GM18870 (cell line): ENCODE results near the gene TUFT1.

Experiments used
- ATAC-seq: cut with Tn5 transposase; IDR thresholded peaks from one replicate; pipeline ENCODE4 v1.9.1; 2021; ENCODE audit warnings: moderate library complexity; ENCODE audit not compliant: unreplicated experiment

Gene TUFT1

DNA sequence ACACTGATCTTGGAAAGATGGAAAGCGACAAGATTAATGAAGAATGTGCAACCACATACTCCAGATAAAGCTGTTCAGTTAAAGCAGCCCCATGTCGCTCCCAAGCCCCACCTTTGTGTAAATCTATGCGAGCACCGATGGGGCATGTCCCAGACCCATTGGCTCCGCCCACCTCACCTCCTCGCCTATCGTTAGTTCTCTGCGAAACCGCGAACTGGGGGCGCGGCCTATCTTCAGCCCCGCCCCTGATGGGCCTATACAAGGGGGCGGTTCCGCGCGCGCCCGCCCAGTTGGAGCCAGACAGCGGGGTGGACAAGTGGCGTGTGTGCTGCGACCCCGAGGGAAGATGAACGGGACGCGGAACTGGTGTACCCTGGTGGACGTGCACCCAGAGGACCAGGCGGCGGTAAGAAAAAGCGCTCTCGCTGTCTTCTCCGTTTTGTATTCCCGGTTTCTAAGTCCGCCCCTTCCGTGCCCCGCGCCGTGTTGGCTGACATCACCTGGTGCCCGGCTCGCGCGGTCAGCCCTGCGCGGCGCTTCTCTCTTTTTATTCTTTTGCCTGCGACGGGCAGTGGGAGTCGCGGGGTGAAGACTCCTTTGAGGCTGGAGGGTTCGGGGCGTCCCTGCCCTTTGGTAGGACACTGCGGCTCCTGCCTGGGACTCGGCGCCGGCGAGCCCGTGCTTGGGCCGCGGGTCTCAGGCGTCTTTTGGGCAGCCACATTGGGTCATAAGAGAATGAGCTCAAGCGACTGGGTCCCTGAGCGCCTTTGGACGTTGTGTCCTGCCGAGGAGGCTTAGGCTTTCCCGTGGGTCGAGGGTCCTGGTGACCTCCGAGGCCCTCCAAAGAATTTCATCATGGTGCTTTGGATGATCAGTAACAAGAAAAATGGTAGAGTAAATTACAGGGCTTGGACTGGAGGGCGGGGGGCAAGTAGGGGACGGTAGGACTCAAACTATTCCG, at the start of gene TUFT1:
TUFT1 (plus strand) TSS at position 289 of the 961 bp plus-strand sequence; CDS start at position 347, 58 bp downstream.
- ATAC-seq, result peak; percentile 78

- no peak for ATAC-seq
Measured at GRCh38 chr1:151491641-151492040, 48.5 kb upstream of the TUFT1 start.

DNA sequence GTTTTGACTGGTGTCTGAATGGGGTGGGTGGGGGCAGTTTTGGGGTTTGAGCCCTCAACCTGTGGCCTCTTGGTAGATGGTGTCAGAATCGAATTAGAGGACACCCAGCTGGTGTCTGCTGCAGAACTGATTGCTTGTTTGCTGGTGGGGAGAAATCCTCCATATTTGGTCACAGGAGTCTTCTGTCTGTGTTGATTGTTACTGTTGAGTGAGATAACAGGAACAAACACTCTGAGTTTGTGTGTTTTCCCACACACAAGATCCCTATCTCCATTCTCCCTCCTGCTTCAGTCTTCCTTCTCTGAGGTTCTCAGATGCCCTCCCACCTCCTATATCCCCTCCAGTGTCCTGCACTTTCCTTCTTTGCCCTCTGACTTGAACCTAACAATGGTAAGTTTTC, 48.0 kb upstream of the TUFT1 start:
- ATAC-seq, result no peak

- ATAC-seq, result no peak
Measured at GRCh38 chr1:151493042-151493441, 47.1 kb upstream of the TUFT1 start.

GRCh38 chr1:151494741-151495281, 45.3 kb upstream of the TUFT1 start:
- ATAC-seq, result no peak

GRCh38 chr1:151495316-151495715, 44.8 kb upstream of the TUFT1 start:
- ATAC-seq, result no peak

GRCh38 chr1:151499365-151499764, 40.7 kb upstream of the TUFT1 start:
- no peak for ATAC-seq

- no peak for ATAC-seq
Measured at GRCh38 chr1:151499930-151500329, 40.2 kb upstream of the TUFT1 start.

DNA sequence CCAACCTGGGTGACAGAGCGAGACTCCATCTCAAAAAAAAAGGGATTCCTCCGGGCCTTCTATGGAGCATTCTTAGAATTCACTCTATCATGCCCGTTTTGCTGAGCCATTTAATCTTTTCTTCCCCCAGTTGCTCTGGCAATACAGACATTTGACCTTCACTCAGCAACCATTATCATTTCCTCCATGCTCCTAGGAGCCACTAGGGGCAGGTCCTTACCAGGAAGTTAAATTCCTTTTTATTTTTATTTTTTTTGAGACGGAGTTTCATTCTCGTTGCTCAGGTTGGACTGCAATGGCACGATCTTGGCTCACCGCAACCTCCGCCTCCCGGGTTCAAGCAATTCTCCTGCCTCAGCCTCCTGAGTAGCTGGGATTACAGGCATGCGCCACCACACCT, 38.6 kb upstream of the TUFT1 start:
- no peak for ATAC-seq

GRCh38 chr1:151502035-151502700, 37.9 kb upstream of the TUFT1 start:
- no peak for ATAC-seq

- ATAC-seq, result no peak
Measured at GRCh38 chr1:151502859-151503780, 37.0 kb upstream of the TUFT1 start.

GRCh38 chr1:151504252-151504651, 35.9 kb upstream of the TUFT1 start:
- no peak for ATAC-seq

GRCh38 chr1:151504759-151505158, 35.4 kb upstream of the TUFT1 start:
- no peak for ATAC-seq

- no peak for ATAC-seq
Measured at GRCh38 chr1:151508833-151509232, 31.3 kb upstream of the TUFT1 start.

DNA sequence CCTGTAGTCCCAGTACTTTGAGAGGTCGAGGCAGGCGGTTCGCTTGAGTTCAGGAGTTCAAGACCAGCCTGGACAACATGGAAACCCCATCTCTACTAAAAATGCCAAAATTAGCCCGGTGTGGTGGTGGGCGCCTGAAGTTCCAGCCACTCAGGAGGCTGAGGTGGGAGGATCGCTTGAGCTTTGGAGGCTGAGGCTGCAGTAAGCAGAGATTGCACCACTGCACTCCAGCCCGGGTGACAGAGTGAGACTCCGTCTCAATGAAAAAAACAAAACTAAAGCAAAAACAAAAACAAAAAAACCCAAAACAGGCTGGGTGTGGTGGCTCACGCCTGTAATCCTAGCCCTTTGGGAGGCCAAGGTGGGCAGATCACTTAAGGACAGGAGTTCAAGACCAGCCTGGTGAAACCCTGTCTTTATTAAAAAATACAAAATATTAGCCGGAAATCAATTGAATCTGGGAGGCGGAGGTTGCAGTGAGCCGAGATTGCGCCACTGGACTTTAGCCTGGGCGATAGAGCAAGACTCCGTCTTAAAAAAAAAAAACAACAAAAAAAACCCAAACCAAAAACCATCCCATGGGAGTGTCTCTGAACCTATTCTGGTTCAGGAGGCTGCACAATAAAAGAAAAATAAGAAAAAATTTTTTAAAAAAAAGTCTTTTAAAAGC, 30.6 kb upstream of the TUFT1 start:
- ATAC-seq, result no peak

DNA sequence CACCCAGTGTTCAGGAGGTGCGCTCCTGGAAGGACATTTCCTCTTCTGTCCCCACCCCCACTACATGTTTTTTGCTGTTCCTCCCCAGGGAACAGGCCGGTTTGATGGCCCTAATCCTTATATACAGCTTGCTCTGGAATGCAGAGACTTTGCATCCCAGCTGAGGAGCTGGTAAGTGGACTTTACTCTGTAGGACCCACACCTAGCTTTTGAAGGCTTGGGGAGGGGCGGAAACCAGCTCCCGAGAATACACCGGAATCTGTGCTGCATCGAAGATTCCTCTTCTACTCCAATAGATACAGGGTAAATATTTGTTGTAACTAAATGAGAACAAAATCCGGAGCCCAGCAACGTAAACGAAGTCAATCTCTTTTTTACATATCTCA, 30.1 kb upstream of the TUFT1 start:
- ATAC-seq, result no peak

DNA sequence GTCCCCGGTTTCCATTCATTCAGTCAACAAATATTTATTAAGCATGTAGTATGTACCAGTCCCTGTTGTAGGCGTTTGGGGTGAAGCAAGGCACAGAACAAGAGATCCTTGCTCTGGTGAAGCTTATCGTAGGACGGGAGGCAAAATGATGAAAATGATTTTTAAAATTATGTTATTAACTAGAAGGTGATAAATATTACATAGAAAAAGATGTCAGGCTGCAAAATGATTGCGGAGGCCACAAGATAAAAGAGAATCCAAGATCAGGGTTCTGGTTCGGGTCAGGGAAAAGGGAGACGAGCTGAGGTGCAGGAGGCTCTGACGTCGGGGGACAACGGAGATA, 29.5 kb upstream of the TUFT1 start:
- no peak for ATAC-seq

GRCh38 chr1:151510957-151511635, 29.0 kb upstream of the TUFT1 start, which contains the start of gene CGN:
Gene CGN, plus strand, starts transcription at chr1:151511387. Its CDS starts 7,133 bp downstream, at chr1:151518520.
- ATAC-seq, result no peak

GRCh38 chr1:151511636-151512215, 28.4 kb upstream of the TUFT1 start:
- ATAC-seq, result no peak
